NCI-H1694 (cell line): Measurements from ENCODE around the gene TTF2.
"Not testable (repeated sequence)": the region's sequence is repeated elsewhere in the genome, so short reads cannot be mapped to it uniquely, and the experiment has no call there.

ENCODE experiments used
- DNase-seq: peaks from one replicate; lab custom pipeline; 2025; lab: John Stamatoyannopoulos, UW

Gene TTF2

DNA sequence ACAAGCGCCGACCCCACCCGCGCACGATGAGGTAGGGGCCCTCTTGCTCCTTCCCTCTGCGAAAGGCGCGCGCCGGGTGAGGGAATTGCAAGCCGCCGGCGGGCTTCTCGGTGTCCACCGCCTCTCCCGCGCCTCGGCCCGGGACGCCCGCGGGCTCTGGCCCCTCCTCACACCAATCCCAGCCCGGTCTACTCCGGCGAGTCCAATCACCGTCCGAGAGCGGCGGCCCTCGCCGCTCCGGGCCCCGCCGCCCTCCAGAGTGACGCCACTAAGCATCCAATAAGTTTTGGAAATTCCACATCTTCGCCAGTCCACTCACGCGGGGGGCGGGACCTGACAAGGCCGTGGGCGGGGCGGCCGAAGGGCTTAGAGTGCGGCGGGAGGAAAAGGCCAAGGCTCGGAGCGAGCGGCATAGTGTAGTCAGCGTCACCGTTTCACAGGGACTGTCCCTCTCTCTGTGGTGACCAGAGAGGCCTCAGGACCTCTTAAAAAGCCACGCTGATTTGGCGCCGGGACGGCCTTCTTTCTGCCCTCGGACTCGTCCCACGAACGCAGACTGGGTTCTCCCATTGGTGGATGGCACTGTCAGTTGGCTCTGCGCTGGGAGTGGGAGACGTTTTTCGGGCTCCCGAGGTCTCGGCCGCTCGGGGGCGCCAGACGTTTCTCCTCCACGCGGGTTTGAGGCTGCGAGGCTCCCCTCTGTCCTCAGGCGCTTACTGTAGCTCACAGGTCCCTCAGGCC lies 61.6 kb downstream of the TTF2 start, which contains the start of gene TRIM45:
TSS of gene TRIM45 (minus strand) at position 161 of the 741 bp plus-strand sequence. CDS start 548 bp downstream, outside the sequence.
- DNase-seq = peak; percentile 85

DNA sequence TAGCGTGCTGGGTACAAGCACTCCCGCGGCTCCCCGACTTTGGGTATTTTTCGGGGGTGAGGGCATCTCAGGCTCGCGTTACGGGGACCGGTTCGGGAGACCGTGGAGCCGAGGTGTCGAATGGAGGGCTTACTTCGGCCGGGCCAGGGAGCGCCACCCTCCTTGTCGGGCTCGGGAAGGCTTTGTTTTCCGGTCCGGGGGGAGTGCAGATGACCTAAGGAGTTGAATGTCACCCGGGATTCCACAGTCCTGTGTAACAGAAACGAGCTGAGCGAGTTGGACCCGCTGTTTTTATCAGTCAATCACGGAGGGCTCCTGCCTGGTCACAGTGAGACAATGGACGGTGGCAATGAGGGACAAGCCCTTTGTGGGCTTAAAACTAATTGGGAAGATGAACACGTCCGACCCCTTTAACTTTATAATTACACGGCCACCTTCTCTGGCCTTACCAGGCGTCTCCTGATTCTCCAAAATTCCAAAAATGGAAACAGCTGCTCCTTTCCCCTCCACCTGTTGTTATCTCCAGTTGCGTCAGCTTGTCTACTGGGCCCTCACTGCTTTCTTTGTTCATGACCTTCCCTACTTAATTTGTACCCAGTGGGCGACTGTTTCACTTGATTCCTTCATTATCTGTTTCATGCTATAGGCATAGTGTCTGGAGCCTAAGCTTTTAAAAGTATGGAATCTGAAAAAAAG lies 62.4 kb downstream of the TTF2 start:
- no peak for DNase-seq

GRCh38 chr1:117123274-117123673 lies 63.1 kb downstream of the TTF2 start:
- no peak for DNase-seq

GRCh38 chr1:117124661-117125060 lies 64.5 kb downstream of the TTF2 start:
- DNase-seq = no peak

- no peak for DNase-seq
Observed at GRCh38 chr1:117127795-117128194, 67.7 kb downstream of the TTF2 start.

DNA sequence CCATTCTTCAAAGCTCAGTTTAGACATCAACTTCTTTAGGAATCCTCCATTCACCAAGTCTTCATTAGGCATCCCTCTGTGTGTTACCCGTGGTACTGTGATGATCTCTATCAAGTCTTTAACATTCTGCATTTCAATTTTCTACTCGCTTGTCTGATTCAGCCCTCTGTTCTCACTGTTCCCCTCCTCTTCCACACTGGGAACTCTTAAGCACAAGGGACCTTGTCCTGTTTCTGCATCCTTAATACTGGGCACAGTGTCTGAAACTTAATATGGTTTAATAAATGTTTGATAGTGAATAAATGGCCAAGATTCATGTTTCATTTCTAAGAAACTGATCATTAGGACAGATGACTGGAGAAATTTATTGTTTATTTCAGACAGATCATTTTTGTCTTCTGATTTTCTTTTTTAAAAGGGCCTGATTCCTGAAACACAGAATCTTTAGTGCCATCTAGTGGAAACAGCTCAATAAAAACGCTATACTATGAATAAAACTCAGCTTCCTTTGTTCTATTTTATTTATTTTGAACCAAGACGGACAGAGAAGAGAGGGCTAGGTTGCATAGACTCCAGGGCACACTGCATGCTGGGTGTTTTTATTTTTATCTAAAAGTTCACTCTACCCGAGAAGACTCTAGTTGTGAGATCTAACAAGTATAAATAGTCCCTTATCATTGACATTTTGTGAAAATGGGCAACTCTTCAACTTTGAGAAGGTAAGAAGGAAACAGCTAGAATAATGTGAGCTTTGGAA lies 68.4 kb downstream of the TTF2 start:
- DNase-seq = peak; percentile 76

DNA sequence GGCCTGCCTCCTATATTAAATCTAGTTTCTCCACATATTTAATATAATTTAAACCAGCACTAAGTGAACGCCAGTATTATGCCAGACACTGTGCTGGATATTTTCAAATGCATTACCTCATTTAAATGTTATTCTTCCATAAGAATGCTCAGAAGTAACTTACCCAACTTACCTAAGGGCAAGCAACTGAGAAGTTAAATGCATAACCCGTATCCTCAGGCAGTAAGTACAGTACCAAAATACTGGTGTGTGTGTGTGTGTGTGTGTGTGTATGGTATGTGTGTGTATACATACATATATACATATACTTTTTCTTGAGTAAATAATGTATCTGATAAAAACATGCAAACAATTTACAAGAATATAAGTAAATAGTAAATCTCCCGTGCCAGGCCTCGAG lies 70.4 kb downstream of the TTF2 start:
- no peak for DNase-seq

DNA sequence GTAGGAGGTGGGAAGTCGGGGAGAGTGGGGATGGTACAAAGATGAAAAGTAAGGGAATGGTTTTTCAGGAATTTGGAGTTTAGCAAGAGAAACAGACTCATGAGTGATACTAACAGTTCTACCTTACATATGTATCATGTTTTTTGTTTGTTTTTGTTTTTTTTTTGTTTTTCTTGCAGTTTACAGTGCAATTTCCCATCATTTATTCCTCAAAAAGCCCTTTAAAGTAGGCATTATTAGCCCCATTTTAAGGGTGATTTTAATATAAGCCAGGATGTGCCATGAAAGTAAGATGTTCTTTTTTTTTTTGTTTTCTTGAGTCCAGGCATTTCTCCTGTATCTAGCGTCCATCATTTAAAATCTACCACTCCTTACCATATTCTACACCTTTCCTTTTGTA lies 75.2 kb downstream of the TTF2 start:
- no peak for DNase-seq

DNA sequence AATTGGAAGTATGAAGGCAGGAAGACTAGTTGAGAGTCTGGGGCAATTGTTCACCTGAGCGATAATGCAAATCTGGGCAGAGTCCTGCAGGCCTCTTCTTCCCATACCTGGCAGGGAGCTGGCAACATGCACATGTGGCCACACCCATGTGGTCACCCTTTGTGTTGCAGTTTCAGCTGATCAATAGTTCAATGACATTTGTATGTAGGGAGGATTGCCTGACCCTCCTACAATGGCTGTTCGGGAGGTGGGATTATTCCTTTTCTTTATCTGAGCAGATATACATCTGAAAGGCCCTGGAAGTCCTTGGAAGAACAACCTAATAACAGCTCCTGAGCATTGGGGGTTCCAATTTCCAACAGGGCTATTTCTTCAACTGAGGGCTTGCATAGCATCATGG lies 76.6 kb downstream of the TTF2 start:
- DNase-seq = no peak

- no peak for DNase-seq
Observed at GRCh38 chr1:117137281-117137855, 77.2 kb downstream of the TTF2 start.

DNA sequence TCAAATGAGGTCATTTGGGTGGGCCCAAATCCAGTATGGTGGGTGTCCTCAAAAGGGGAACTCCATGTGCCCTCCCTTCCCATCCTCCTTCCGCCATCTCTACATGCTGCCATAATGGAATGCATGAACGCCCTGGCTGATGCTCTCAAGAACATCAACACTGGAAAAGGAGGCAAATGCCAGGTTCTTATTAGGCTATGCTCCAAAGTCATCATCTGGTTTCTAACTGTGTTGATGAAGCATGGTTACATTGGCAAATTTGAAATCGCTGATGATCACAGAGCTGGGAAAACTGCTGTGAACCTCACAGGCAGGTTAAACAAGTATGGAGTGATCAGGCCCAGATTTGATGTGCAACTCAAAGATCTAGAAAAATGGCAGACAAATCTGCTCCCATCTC lies 78.0 kb downstream of the TTF2 start:
- no peak for DNase-seq

GRCh38 chr1:117138561-117138960 lies 78.4 kb downstream of the TTF2 start:
- DNase-seq = no peak

DNA sequence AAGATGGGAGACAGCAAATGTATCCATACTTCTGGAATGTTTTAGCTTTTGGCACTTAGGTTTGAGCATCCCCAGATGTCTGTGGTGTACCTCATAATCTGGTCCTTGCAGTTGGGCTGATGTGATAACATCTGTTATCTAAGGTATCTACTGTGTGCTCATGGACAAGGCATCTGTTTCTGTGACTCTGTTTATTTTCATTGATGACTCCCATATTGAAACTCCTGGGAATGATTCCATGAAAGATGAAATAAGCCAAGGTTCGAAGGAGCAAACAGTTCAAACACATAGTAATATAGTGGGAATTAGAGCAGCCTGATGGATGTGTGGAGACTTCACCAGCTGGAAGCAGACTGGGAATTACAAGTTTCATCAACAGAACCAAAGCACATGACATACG lies 82.1 kb downstream of the TTF2 start:
- DNase-seq = no peak

DNA sequence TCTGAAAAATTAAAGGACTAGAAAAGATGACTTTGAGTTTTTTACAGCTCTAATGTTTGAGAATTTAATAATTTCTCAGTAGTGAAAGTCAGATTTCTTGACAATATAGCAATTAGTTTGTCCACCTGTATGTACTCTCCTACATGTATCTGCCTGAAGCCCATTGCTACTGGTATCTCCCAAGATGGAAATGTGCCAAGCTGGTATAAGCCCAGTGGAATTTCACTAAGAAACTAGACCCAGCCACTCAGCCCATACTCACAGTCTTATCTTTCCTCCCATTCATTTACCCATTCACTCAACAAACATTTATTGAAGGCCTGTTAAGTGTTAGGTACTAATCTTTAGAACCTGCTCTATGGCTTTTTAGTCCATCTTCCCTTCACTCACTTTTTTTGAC lies 83.0 kb downstream of the TTF2 start:
- DNase-seq = no peak

GRCh38 chr1:117143871-117144270 lies 83.7 kb downstream of the TTF2 start:
- DNase-seq = no peak

DNA sequence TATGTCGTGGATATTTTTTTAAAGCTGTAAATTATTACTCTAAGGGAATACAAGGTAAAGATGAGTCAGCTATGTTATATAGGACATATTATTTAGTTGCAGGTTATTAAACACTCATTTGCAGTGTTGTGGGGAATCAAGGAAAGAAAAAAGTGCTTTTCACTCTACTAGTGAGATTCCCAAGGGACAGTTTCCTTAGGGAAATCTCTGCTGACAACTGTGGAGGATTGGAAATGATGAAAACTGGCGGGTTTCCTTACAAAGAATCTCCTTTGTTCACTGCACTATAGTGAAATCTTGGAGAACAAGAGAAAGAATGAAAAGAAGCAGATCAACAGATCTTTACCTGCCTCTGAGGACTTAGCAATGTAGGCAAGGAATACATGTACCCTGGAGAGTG lies 85.9 kb downstream of the TTF2 start:
- DNase-seq = no peak

GRCh38 chr1:117146575-117147340 lies 86.6 kb downstream of the TTF2 start:
- no peak for DNase-seq

GRCh38 chr1:117147341-117147831 lies 87.3 kb downstream of the TTF2 start:
- no peak for DNase-seq

GRCh38 chr1:117147856-117148588 lies 87.9 kb downstream of the TTF2 start:
- no peak for DNase-seq

DNA sequence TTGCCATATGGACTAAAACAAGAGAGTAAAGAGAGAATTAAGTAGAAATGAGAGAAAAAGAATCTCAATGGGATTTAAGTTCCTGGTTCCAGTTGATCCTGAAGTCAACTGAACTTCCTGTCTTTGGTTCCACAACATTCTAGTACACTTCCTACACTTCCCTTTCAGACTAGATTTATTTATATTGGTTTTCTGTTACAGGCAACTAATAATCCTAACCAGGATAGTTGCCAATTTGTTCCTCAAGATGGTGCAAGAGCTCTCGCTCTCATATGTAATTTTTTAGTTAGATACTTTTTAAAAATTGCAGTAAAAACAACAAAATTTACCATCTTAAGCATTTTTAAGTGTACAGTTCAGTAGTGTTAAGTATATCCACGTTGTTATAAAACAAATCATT lies 90.2 kb downstream of the TTF2 start:
- DNase-seq = no peak

- DNase-seq = not testable (repeated sequence)
Observed at GRCh38 chr1:117151305-117151704, 91.2 kb downstream of the TTF2 start.
